Smooth muscle cell (in vitro differentiated cells): ENCODE measurements around the gene UGT1A3. TPM values are rescaled to one million over a fixed set of nuclear protein-coding genes. Genes with fewer than 3 reads are reported as not detected.

ENCODE experiments used
- DNase-seq: peaks from one replicate; lab custom pipeline; 2025; ENCODE audit not compliant: unreplicated experiment; lab: John Stamatoyannopoulos, UW
- H2AFZ ChIP-seq: fragments of 200-600 bp; sonication (generic); 2 replicates; pipeline ENCODE4 v1.6.0; 2016; ENCODE audit warnings: antibody characterized with exemption, low read depth, mild to moderate bottlenecking
- H3F3A ChIP-seq: fragments of 200-600 bp; sonication (generic); 2 replicates; pipeline ENCODE4 v1.6.0; 2017; ENCODE audit warnings: antibody characterized with exemption, low read depth
- H3K27ac ChIP-seq: fragments of 200-600 bp; sonication (generic); 2 replicates; pipeline ENCODE4 v1.5.1; 2016; ENCODE audit warnings: low read depth, mild to moderate bottlenecking
- H3K27me3 ChIP-seq: fragments of 200-600 bp; sonication (generic); 2 replicates; pipeline ENCODE4 v1.6.1; 2016; ENCODE audit warnings: low read depth, mild to moderate bottlenecking
- H3K36me3 ChIP-seq: fragments of 200-600 bp; sonication (generic); 2 replicates; pipeline ENCODE4 v1.5.1; 2016; ENCODE audit warnings: low read depth
- H3K4me1 ChIP-seq: fragments of 200-600 bp; sonication (generic); 2 replicates; pipeline ENCODE4 v1.5.1; 2016; ENCODE audit warnings: low read depth
- H3K4me2 ChIP-seq: fragments of 200-600 bp; sonication (generic); 2 replicates; pipeline ENCODE4 v1.6.0; 2016; ENCODE audit warnings: mild to moderate bottlenecking
- H3K4me3 ChIP-seq: fragments of 200-600 bp; sonication (generic); 2 replicates; pipeline ENCODE4 v1.5.1; 2016; ENCODE audit warnings: mild to moderate bottlenecking
- H3K79me2 ChIP-seq: fragments of 200-600 bp; sonication (generic); 2 replicates; pipeline ENCODE4 v1.6.0; 2016; ENCODE audit warnings: low read depth, mild to moderate bottlenecking
- H3K9ac ChIP-seq: fragments of 200-600 bp; sonication (generic); 2 replicates; pipeline ENCODE4 v1.6.0; 2016; ENCODE audit warnings: low read depth
- H3K9me3 ChIP-seq: fragments of 200-600 bp; sonication (generic); replicated peaks from 2 replicates; pipeline ENCODE4 v1.5.1; 2016; ENCODE audit warnings: low read depth
- H4K20me1 ChIP-seq: fragments of 200-600 bp; sonication (generic); 2 replicates; pipeline ENCODE4 v1.6.0; 2016; ENCODE audit warnings: low read depth
- WGBS: methylation state at CpG from one replicate; pipeline ENCODE4 v1.1.7; 2016; ENCODE audit warnings: low lambda C conversion rate; 5-methylcytosine and 5-hydroxymethylcytosine counted together
- polyA plus RNA-seq: library from polyadenylated mRNA; unstranded; fragments of >200 nt; fragmentation: Nextera tagmentation; extraction: Ambion mirVana; gene quantifications from 2 replicates; pipeline ENCODE4 v1.2.1, GENCODE V29; 2016
- total RNA-seq: library from RNA; depleted of rRNA; stranded (reverse); fragments of >200 nt; gene quantifications from 2 replicates; pipeline ENCODE4 v1.2.3, GENCODE V29; 2014
- TF ChIP-seq, protein P1 (sequence below): fragments of 200-600 bp; sonication (generic); IDR thresholded peaks from 2 replicates; pipeline ENCODE4 v1.5.1; 2017; ENCODE audit warnings: borderline replicate concordance, mild to moderate bottlenecking, antibody characterized with exemption; ENCODE audit not compliant: insufficient read depth, poor library complexity, severe bottlenecking

The UGT1A3 gene
- total and polyA plus RNA-seq, 2 experiments from 2014 or later = not detected

DNA sequence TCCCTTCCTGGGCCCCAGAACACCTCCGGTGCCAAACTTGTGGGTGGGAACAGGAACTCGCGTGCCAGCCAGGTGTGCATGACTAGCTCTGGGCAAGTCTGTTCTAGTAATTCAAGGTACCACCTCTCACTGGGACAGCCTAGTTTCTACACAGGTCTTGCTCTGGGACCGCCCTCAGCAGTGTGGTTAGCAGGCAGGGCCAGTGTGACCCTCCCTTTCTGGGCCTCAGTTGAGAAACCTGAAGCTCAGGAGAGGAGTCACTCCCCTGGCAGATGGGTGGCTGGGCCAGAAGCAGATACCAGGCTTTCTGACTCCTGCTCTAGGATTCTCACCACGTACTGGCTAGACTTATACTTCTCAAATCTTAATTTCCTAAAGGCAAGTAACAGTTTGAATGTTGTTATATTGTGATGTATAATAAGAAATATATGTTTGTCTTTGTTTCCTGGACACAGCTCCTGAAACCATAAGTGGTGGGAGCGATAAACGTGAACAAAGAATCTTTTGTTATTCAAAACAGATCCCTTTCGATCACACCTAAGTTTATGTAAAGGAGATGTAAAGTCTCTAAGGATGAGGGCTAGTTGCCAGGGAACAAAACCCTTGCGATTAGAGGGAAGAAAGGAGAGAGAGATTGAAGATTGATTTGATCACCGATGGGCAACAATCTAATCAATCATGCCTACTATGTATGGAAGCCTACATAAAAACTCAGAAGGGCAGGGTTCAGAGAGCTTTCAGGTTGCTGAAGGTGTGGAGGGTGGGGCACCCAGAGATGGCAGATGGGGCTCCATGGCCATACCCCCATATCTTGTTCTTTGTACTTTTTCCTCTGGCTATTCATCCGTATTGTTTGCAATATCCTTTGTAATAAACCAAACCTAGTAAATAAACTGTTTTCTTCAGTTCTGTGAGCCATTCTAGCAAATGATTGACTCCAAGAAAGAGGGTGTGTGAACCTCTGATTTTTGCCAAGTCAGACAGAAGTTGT, 37.1 kb upstream of the UGT1A3 start:
- WGBS = 88% methylated on average over 11 of the region's 11 CpGs
- no peak overlapping the region for H2AFZ ChIP-seq
- H3K9ac ChIP-seq = no peak overlapping the region
- no peaks in the 10 kb centered on the region for H4K20me1 ChIP-seq
- no peak overlapping the region for H3K27ac ChIP-seq
- H3K79me2 ChIP-seq = no peaks in the 10 kb centered on the region
- TF ChIP-seq, protein P1, sequence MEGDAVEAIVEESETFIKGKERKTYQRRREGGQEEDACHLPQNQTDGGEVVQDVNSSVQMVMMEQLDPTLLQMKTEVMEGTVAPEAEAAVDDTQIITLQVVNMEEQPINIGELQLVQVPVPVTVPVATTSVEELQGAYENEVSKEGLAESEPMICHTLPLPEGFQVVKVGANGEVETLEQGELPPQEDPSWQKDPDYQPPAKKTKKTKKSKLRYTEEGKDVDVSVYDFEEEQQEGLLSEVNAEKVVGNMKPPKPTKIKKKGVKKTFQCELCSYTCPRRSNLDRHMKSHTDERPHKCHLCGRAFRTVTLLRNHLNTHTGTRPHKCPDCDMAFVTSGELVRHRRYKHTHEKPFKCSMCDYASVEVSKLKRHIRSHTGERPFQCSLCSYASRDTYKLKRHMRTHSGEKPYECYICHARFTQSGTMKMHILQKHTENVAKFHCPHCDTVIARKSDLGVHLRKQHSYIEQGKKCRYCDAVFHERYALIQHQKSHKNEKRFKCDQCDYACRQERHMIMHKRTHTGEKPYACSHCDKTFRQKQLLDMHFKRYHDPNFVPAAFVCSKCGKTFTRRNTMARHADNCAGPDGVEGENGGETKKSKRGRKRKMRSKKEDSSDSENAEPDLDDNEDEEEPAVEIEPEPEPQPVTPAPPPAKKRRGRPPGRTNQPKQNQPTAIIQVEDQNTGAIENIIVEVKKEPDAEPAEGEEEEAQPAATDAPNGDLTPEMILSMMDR = no peak
- no peak overlapping the region for H3K4me2 ChIP-seq
- H3K27me3 ChIP-seq = no peaks in the 10 kb centered on the region
- H3K9me3 ChIP-seq = no peaks in the 10 kb centered on the region
- H3K4me3 ChIP-seq = no peak overlapping the region
- DNase-seq = no peak
- H3F3A ChIP-seq = no peaks in the 10 kb centered on the region
- no peaks in the 10 kb centered on the region for H3K36me3 ChIP-seq
- H3K4me1 ChIP-seq = no peaks in the 10 kb centered on the region

DNA sequence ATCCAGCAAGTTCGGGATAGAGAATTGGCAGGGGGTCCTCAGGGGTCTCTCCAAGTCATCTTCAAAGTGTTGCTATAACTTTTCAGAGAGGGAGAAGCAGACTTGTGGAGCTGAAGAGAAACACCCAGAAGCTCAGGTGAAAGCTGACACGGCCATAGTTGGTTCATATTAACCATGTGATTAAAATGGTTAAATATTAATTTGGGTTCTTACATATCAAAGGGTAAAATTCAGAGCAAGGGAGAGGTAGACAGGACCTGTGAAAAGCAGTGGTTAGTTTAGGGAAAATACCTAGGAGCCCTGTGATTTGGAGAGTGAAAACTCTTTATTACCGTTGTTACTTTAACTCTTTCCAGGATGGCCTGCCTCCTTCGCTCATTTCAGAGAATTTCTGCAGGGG, 36.2 kb upstream of the UGT1A3 start, which contains the start of gene UGT1A6:
UGT1A6 (plus strand) TSS at position 243 of the 400 bp plus-strand sequence; CDS start at position 358, 115 bp downstream.
- no peak within 1 kb of the TSS for H3K9ac ChIP-seq
- no peaks in the 10 kb centered on the region for H3K36me3 ChIP-seq
- no peak for DNase-seq
- 94% methylated on average over 4 of the region's 4 CpGs for WGBS
- no peak within 1 kb of the TSS for H2AFZ ChIP-seq
- no peak within 1 kb of the TSS for H3K27ac ChIP-seq
- no peak within 1 kb of the TSS for H3K4me3 ChIP-seq
- H3K4me1 ChIP-seq = no peaks in the 10 kb centered on the region
- no peaks in the 10 kb centered on the region for H3K27me3 ChIP-seq
- no peak within 1 kb of the TSS for H3K4me2 ChIP-seq
- H4K20me1 ChIP-seq = no peaks in the 10 kb centered on the region
- no peaks in the 10 kb centered on the region for H3K79me2 ChIP-seq
- TF ChIP-seq, protein P1 = no peak
- H3K9me3 ChIP-seq = no peaks in the 10 kb centered on the region
- no peaks in the 10 kb centered on the region for H3F3A ChIP-seq

DNA sequence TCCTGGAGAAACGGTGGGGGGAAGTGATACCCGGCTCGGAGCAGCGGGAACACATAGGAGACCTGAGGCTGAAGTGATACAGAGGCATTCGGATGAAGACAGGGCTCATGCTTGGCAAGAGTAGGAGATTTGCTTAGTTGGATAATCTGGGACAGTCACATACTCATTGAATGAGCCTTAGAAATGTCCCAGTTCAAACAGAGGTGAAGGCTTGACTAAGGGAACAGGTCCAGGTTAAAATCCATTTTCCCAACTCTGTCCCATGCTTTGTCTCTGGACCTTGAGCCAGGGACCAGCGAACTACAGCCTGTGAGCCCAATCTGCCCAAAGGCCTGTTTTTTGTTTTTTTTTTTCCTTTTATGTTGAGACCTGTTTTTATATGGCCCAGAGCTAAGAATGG, 34.9 kb upstream of the UGT1A3 start:
- 93% methylated on average over 6 of the region's 6 CpGs for WGBS

More for the DNA sequence above, 34.9 kb upstream of the UGT1A3 start:
- H3F3A ChIP-seq = no peaks in the 10 kb centered on the region
- DNase-seq = no peak
- no peaks in the 10 kb centered on the region for H3K9me3 ChIP-seq
- H3K4me2 ChIP-seq = no peak overlapping the region
- no peaks in the 10 kb centered on the region for H3K79me2 ChIP-seq
- H3K9ac ChIP-seq = no peak overlapping the region
- no peak overlapping the region for H3K4me3 ChIP-seq
- H2AFZ ChIP-seq = no peak overlapping the region
- no peak overlapping the region for H3K27ac ChIP-seq
- no peaks in the 10 kb centered on the region for H3K36me3 ChIP-seq
- TF ChIP-seq, protein P1 = no peak
- H4K20me1 ChIP-seq = no peaks in the 10 kb centered on the region
- no peaks in the 10 kb centered on the region for H3K27me3 ChIP-seq
- H3K4me1 ChIP-seq = no peaks in the 10 kb centered on the region
